ENCODE data around the gene PHF20.

Gene PHF20

DNA sequence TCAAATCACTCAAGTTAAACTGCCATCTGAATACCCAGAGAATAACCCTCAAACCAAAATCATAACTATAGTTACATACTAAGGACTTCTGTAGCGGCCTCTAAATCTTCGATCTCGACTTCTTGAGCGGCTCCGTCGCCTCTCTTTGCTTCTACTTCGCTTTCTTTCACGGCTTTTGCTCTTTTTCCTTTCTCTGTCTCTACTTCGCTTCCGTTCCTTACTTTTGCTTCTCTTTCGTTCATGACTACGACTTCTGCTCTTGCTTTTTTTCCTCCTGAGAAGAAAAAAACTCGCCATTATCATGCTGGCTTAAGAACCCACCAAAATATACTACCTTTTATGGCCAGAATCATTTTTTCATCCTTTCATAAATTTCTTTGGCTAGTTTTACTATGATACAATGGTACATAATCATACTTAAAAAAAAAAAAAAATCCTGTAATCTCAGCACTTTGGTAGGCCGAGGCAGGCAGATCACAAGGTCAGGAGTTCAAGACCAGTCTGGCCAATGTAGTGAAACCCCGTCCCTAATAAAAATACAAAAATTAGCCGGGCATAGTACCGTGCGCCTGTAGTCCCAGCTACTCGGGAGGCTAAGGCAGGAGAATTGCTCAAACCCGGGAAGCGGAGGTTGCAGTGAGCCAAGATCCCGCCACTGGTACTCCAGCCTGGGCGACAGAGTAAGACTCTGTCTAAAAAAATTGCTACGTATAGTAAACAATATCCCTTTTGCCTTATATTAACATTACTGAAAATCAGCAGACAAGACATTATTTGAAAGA, 39.8 kb upstream of the PHF20 start:
- Histone ChIP-seq H3K4me1 (ENCODE audit: insufficient read depth, low read length) (no peaks in the 10 kb centered on the region), H3K27me3 (ENCODE audit: insufficient read depth, low read length) (no peaks in the 10 kb centered on the region), H3K27ac (ENCODE audit: low read depth, low read length) (no peak overlapping the region), H3K9me3 (ENCODE audit: insufficient read depth, low read depth, low read length) (no peaks in the 10 kb centered on the region), H3K4me3 (ENCODE audit: low read length) (no peak overlapping the region), H3K9ac (ENCODE audit: low read depth, low read length) (no peak overlapping the region), H3K36me3 (ENCODE audit: insufficient read depth, low read length) (peaks cover 95% of the 10 kb centered on the region)
- WGBS, result 96% methylated on average over 24 of the region's 24 CpGs

DNA sequence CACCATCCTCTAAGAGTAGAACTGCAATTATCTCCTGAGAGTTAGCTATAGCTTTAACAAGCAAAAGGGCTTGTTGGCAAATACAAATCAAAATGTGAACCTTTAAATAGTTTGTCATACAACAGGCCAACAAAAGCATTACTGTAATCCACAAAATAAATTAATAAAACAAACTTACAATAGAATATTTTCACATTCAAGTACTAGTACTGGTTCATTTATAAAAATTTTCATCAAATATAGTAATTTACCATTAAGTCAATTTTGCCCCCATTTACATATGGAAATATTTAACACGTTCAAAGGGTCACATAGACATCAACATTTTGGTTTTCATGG, 39.2 kb upstream of the PHF20 start:
- WGBS, result 93% methylated on average over 1 of the region's 1 CpG
- Histone ChIP-seq H3K4me1 (ENCODE audit: insufficient read depth, low read length) (no peaks in the 10 kb centered on the region), H3K9me3 (ENCODE audit: insufficient read depth, low read depth, low read length) (no peaks in the 10 kb centered on the region), H3K9ac (ENCODE audit: low read depth, low read length) (no peak overlapping the region), H3K4me3 (ENCODE audit: low read length) (no peak overlapping the region), H3K27ac (ENCODE audit: low read depth, low read length) (no peak overlapping the region), H3K36me3 (ENCODE audit: insufficient read depth, low read length) (peaks cover 90% of the 10 kb centered on the region), H3K27me3 (ENCODE audit: insufficient read depth, low read length) (no peaks in the 10 kb centered on the region)

DNA sequence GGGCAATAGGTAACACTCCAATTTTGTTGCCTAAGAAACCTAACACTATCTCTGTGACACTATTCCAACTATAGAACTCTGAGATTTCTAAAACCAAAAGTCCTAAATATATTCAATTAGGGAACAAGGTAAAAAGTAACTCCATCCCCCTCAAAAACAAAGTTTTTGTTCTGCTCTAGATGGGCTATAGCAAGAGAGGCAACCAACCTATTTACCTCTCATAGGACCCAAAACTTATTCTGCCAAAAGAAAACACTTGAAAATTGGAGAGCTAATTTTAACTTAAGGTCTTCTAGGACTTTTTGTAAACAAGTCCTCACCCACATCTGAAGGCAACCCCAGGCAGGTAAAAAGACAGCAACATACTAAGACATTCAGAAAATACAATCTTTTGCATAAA, 37.4 kb upstream of the PHF20 start:
- H3K36me3 ChIP-seq (ENCODE audit: insufficient read depth, low read length), result peaks cover 90% of the 10 kb centered on the region
- H3K9me3 ChIP-seq (ENCODE audit: insufficient read depth, low read depth, low read length), result no peaks in the 10 kb centered on the region
- no peak overlapping the region for H3K27ac ChIP-seq (ENCODE audit: low read depth, low read length)
- no peaks in the 10 kb centered on the region for H3K27me3 ChIP-seq (ENCODE audit: insufficient read depth, low read length)
- H3K9ac ChIP-seq (ENCODE audit: low read depth, low read length), result no peak overlapping the region
- no peak overlapping the region for H3K4me3 ChIP-seq (ENCODE audit: low read length)
- H3K4me1 ChIP-seq (ENCODE audit: insufficient read depth, low read length), result peaks cover 6% of the 10 kb centered on the region; the same call in 1 of the 2 replicates

GRCh38 chr20:35734777-35735649, 36.8 kb upstream of the PHF20 start:
- no peak overlapping the region for H3K4me3 ChIP-seq (ENCODE audit: low read length)
- no peaks in the 10 kb centered on the region for H3K9me3 ChIP-seq (ENCODE audit: insufficient read depth, low read depth, low read length)
- WGBS, result 97% methylated on average over 3 of the region's 4 CpGs
- peaks cover 90% of the 10 kb centered on the region for H3K36me3 ChIP-seq (ENCODE audit: insufficient read depth, low read length)
- no peak overlapping the region for H3K27ac ChIP-seq (ENCODE audit: low read depth, low read length)
- H3K9ac ChIP-seq (ENCODE audit: low read depth, low read length), result no peak overlapping the region
- H3K4me1 ChIP-seq (ENCODE audit: insufficient read depth, low read length), result peaks cover 12% of the 10 kb centered on the region; the same call in 1 of the 2 replicates
- H3K27me3 ChIP-seq (ENCODE audit: insufficient read depth, low read length), result no peaks in the 10 kb centered on the region

DNA sequence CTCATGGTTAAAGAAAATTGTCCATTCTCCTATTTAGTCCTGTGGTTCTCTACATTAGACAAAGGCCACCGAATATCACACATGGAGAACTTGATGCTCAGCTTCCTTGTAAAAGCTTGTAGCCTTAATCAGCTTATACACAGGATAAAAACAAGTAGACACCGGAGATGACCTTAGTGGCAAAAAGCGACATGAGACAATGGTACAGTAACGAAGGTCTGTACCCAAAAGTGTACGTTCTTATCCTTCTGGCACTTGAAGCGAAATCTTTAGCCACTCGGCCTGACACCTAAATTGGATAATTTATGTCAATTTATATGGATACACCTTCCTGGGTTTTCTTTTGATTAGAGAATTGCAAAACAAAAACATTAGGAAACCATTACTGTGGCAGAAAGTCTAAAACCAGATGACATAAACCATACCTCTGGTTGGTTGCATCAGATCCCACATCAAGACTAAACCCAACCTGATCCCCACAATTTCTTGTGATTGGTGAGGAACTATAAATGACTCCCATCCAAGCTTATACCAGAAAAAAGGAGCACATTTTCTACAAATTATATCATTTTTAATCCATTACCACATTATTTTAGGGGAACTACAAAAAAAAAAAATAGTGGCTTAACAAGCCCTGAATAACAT, 35.9 kb upstream of the PHF20 start:
- H3K27me3 ChIP-seq (ENCODE audit: insufficient read depth, low read length), result no peaks in the 10 kb centered on the region
- H3K36me3 ChIP-seq (ENCODE audit: insufficient read depth, low read length), result peaks cover 89% of the 10 kb centered on the region
- H3K27ac ChIP-seq (ENCODE audit: low read depth, low read length), result no peak overlapping the region
- H3K4me1 ChIP-seq (ENCODE audit: insufficient read depth, low read length), result peaks cover 19% of the 10 kb centered on the region; the same call in 1 of the 2 replicates
- H3K9ac ChIP-seq (ENCODE audit: low read depth, low read length), result no peak overlapping the region
- no peaks in the 10 kb centered on the region for H3K9me3 ChIP-seq (ENCODE audit: insufficient read depth, low read depth, low read length)
- no peak overlapping the region for H3K4me3 ChIP-seq (ENCODE audit: low read length)
- WGBS, result 97% methylated on average over 7 of the region's 7 CpGs

- whole genome bisulfite sequencing, result 93% methylated on average over 14 of the region's 15 CpGs
- Histone ChIP-seq H3K4me3 (ENCODE audit: low read length) (no peak overlapping the region), H3K36me3 (ENCODE audit: insufficient read depth, low read length) (peaks cover 70% of the 10 kb centered on the region), H3K27ac (ENCODE audit: low read depth, low read length) (no peak overlapping the region), H3K9ac (ENCODE audit: low read depth, low read length) (no peak overlapping the region), H3K27me3 (ENCODE audit: insufficient read depth, low read length) (no peaks in the 10 kb centered on the region), H3K9me3 (ENCODE audit: insufficient read depth, low read depth, low read length) (no peaks in the 10 kb centered on the region), H3K4me1 (ENCODE audit: insufficient read depth, low read length) (peaks cover 19% of the 10 kb centered on the region; the same call in 1 of the 2 replicates)
Measured at GRCh38 chr20:35737865-35738333, 33.9 kb upstream of the PHF20 start.

- WGBS, result 97% methylated on average over 4 of the region's 4 CpGs
- Histone ChIP-seq H3K27me3 (ENCODE audit: insufficient read depth, low read length) (no peaks in the 10 kb centered on the region), H3K9ac (ENCODE audit: low read depth, low read length) (no peak overlapping the region), H3K27ac (ENCODE audit: low read depth, low read length) (no peak overlapping the region), H3K36me3 (ENCODE audit: insufficient read depth, low read length) (peaks cover 63% of the 10 kb centered on the region), H3K4me1 (ENCODE audit: insufficient read depth, low read length) (peaks cover 25% of the 10 kb centered on the region; the same call in 1 of the 2 replicates), H3K9me3 (ENCODE audit: insufficient read depth, low read depth, low read length) (no peaks in the 10 kb centered on the region), H3K4me3 (ENCODE audit: low read length) (peak overlapping the region; percentile 11; the same call in 1 of the 2 replicates)
Measured at GRCh38 chr20:35738410-35739179, 33.2 kb upstream of the PHF20 start.

DNA sequence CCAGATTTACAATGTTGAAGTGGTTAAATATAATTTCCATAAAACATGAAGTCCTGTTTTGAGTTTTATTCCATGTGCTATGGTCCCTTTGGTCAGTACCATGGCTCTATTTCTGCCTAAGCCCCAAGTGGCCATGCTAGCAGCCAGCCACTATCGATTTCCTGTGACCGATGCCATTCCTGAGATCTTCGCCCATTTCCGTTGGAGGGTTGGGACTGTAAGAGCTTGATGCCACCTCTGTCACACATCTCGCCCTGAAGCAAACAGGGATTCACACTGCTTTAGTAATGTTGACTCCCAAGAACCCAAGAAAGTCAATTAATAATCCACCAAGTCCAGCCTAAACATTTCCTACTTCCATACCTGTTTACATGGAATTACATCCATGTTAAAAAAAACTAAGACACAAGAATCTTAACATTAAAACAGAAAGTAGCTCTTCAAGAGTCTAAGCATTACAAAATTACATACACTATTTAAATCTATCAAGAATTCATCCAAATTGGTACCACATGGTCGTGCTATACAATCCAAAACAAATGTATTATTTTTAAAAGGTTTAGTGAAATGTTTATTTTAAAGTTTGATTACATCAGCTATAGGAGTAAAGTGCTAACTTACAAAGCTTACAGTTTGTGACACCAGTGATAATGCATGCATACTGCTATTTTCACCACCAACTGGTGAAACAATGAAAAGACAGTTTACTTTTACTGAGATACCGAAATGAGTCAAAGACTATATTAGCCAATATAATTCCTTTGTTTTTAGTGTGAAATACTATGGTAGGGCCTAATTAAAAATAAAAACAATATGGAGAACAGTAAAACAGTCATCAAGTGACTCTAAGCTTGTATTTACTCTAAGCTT, 32.3 kb upstream of the PHF20 start:
- WGBS, result 94% methylated on average over 5 of the region's 7 CpGs
- H3K27me3 ChIP-seq (ENCODE audit: insufficient read depth, low read length), result no peaks in the 10 kb centered on the region
- H3K9me3 ChIP-seq (ENCODE audit: insufficient read depth, low read depth, low read length), result no peaks in the 10 kb centered on the region
- peak overlapping the region; percentile 100 for H3K4me3 ChIP-seq (ENCODE audit: low read length)
- H3K9ac ChIP-seq (ENCODE audit: low read depth, low read length), result peak overlapping the region; percentile 100; the same call in 1 of the 2 replicates
- peaks cover 26% of the 10 kb centered on the region; the same call in 1 of the 2 replicates for H3K4me1 ChIP-seq (ENCODE audit: insufficient read depth, low read length)
- peaks cover 53% of the 10 kb centered on the region for H3K36me3 ChIP-seq (ENCODE audit: insufficient read depth, low read length)
- H3K27ac ChIP-seq (ENCODE audit: low read depth, low read length), result no peak overlapping the region

GRCh38 chr20:35741892-35742740, 29.7 kb upstream of the PHF20 start, which contains the start of gene RBM39:
RBM39 (minus strand) TSS chr20:35742260; CDS start chr20:35740874, 1,386 bp downstream.
- no peaks in the 10 kb centered on the region for H3K9me3 ChIP-seq (ENCODE audit: insufficient read depth, low read depth, low read length)
- H3K4me1 ChIP-seq (ENCODE audit: insufficient read depth, low read length), result peaks cover 26% of the 10 kb centered on the region; the same call in 1 of the 2 replicates
- no peaks in the 10 kb centered on the region for H3K27me3 ChIP-seq (ENCODE audit: insufficient read depth, low read length)
- H3K9ac ChIP-seq (ENCODE audit: low read depth, low read length), result peak within 1 kb of the TSS; percentile 100
- whole genome bisulfite sequencing, result under 1% methylated on average over 66 of the region's 66 CpGs
- peak within 1 kb of the TSS; percentile 100 for H3K4me3 ChIP-seq (ENCODE audit: low read length)
- H3K36me3 ChIP-seq (ENCODE audit: insufficient read depth, low read length), result peaks cover 32% of the 10 kb centered on the region
- H3K27ac ChIP-seq (ENCODE audit: low read depth, low read length), result peak within 1 kb of the TSS; percentile 95

Measured in HUES64 (cell line).